Heart right ventricle (tissue), 16 donors: Measurements from ENCODE around the gene ORC5. TPM values are rescaled to one million over a fixed set of nuclear protein-coding genes. Genes with fewer than 3 reads are reported as not detected.

Experiments used
- ATAC-seq, 8 donors: fragments of 200-7000 bp; cut with Tn5 transposase; one replicate each; pipeline ENCODE4 v1.9.1; 2020; ENCODE audit warnings: mild to moderate bottlenecking in 8 of 8, moderate library complexity in 8 of 8, moderate number of reproducible peaks in 1 of 8
- DNase-seq, 2 donors: peaks; one replicate each; pipeline ENCODE4 v3.0.0-alpha.2; 2020
- H3K27ac ChIP-seq, 10 donors: fragments of 200-600 bp; sonication (generic) in 2 of 10; one replicate each; pipeline versions ENCODE4 v1.5.0 to v1.8.0; 2020 to 2022; ENCODE audit warnings: mild to moderate bottlenecking in 3 of 10
- H3K27me3 ChIP-seq, 7 donors: fragments of 200-600 bp; one replicate each; pipeline ENCODE4 v1.8.0; 2021 to 2022; ENCODE audit warnings: mild to moderate bottlenecking in 2 of 7
- H3K36me3 ChIP-seq, 9 donors: fragments of 200-600 bp; sonication (generic) in 1 of 9; one replicate each; pipeline versions ENCODE4 v1.5.0 to v1.8.0; 2020 to 2022; ENCODE audit warnings: mild to moderate bottlenecking in 2 of 9
- H3K4me1 ChIP-seq, 9 donors: fragments of 200-600 bp; sonication (generic) in 1 of 9; one replicate each; pipeline versions ENCODE4 v1.5.0 to v1.8.0; 2020 to 2022; ENCODE audit warnings: mild to moderate bottlenecking in 4 of 9
- H3K4me3 ChIP-seq, 10 donors: fragments of 200-600 bp; sonication (generic) in 2 of 10; one replicate each; pipeline versions ENCODE4 v1.5.0 to v1.8.0; 2020 to 2022; ENCODE audit warnings: mild to moderate bottlenecking in 7 of 10, moderate library complexity in 2 of 10
- H3K9me3 ChIP-seq, 11 donors: fragments of 200-600 bp in 10 of 11; sonication (generic) in 2 of 11; one replicate each; pipeline versions ENCODE4 v1.5.0 to v1.8.0; 2013 to 2022; ENCODE audit warnings: mild to moderate bottlenecking in 2 of 11, control low read depth in 1 of 11, moderate library complexity in 1 of 11
- CTCF ChIP-seq, 9 donors: fragments of 200-600 bp; sonication (generic) in 2 of 9; IDR thresholded peaks; one replicate each; pipeline versions ENCODE4 v1.5.0 to v1.8.0; 2021 to 2022; ENCODE audit warnings: antibody characterized with exemption in 9 of 9, mild to moderate bottlenecking in 5 of 9, moderate library complexity in 1 of 9
- WGBS, 2 donors: extraction: QIAGEN DNeasy Blood & Tissue Kit; methylation state at CpG; one replicate each; pipeline ENCODE4 v1.1.7; 2013; ENCODE audit warnings: inconsistent platforms in 1 of 2; 5-methylcytosine and 5-hydroxymethylcytosine counted together
- intact Hi-C, 10 donors: fragments of 100-400 bp; cut with DNase I; formaldehyde crosslinking; loops; one replicate each; pipeline versions ENCODE4 v1.11.1 to v1.14.2; 2022
- polyA plus RNA-seq, 2 donors: library from polyadenylated mRNA; stranded (reverse); fragments of 200-250 nt; gene quantifications; one replicate each; pipeline ENCODE4 v1.2.3, GENCODE V29; 2013
- total RNA-seq, 10 donors: library from RNA; stranded (reverse); fragmentation: NEBNext Ultra II Directional in 3 of 10; extraction: Animal tissue kit (Norgen Biotek cat#: 25700) in 3 of 10; gene quantifications; one replicate each; pipeline versions ENCODE4 v1.2.1 to v1.2.4, GENCODE V29; 2021 to 2023
- donor health status: Arrhythmogenic right ventricular cardiomyopathy.
- donor health status: ischemic (EF 13 %, LVEDD 7.1; RV severe dilation, severe dysfunction).
- donor health status: healthy with polysubstance abuse.
- donor health status: DM: no; HTN: yes; CAD: no.
- donor health status: DM: no; HTN: no; CAD: no.
- donor health status: ischemic (EF 25% LVEDD 6.9; RV normal size, moderate dysfunction).
- donor health status: ischemic (EF 25% LVEDD 5.7; RV mildly dilated, moderate dysfunction).
- donor health status: healthy.
- donor health status: DM: yes; HTN: yes; CAD: no.
- donor health status: Ischemic cardiomyopathy.
- donor health status: ischemic (EF 35%, LVEDD 5.7; RV mildly dilated, moderate dysfunction).
- donor health status: nonischemic (EF 11% LVEDD 7.7; RV severe dilation, severe dysfunction).
- donor health status: DM: yes; HTN: yes; CAD: no.
- donor health status: PGD.
- donor health status: ischemic (EF 29% LVEDD 5.4; RV normal size, mild dysfunction).
- donor health status: nonischemic (EF 23%, LVEDD 6.1; RV moderate dilation, normal function).

The ORC5 gene
- total and polyA plus RNA-seq, 12 donors = 3.2 to 12.0 (median 6.9) TPM

- H3K27me3 ChIP-seq = peaks cover 0 to 20% (median 0%) of the 10 kb centered on the region in 7 donors
- H3K4me1 ChIP-seq = no peaks in the 10 kb centered on the region
- WGBS, 2 donors = 32 to 34% methylated on average over 3 of the region's 3 CpGs
- no peaks in the 10 kb centered on the region for H3K36me3 ChIP-seq
- peaks cover 0 to 8% (median 0%) of the 10 kb centered on the region in 11 donors for H3K9me3 ChIP-seq
- ATAC-seq (no peak), DNase-seq (no peak)
- no peak overlapping the region for H3K27ac ChIP-seq
- no peak for TF ChIP-seq CTCF (IDR thresholded peaks at IDR 0.05)
- intact Hi-C loops = no loop called here
- no peak overlapping the region for H3K4me3 ChIP-seq
These were observed 118.2 kb downstream of the ORC5 start for GRCh38 chr7:104089612-104090011.

GRCh38 chr7:104089061-104089460, 118.8 kb downstream of the ORC5 start:
- H3K27me3 ChIP-seq = peaks cover 0 to 20% (median 0%) of the 10 kb centered on the region in 7 donors
- H3K27ac ChIP-seq = no peak overlapping the region
- DNase-seq = no peak
- H3K9me3 ChIP-seq = peaks cover 0 to 12% (median 0%) of the 10 kb centered on the region in 11 donors
- no peak for TF ChIP-seq CTCF (IDR thresholded peaks at IDR 0.05)
- no peak for ATAC-seq
- WGBS, 2 donors = 50 to 52% methylated on average over 1 of the region's 1 CpG
- H3K4me1 ChIP-seq = no peaks in the 10 kb centered on the region
- H3K36me3 ChIP-seq = no peaks in the 10 kb centered on the region
- intact Hi-C loops = no loop called here
- no peak overlapping the region for H3K4me3 ChIP-seq

Other genes with a start within 250 kb of the ORC5 start
- 1 to 10 TPM in 3 of 10 donors, under 1 TPM in 7; 0.22 to 1.9 (median 0.77) TPM for gene RELN, start 218.4 kb downstream of the ORC5 start, total RNA-seq
- gene RELN, start 218.4 kb downstream of the ORC5 start, polyA plus RNA-seq = 1 to 10 TPM in 1 of 2 donors, under 1 TPM in 1; 0.95 to 1.0 TPM
- not detected for gene LHFPL3, start 120.6 kb upstream of the ORC5 start, total RNA-seq
- gene LHFPL3, start 120.6 kb upstream of the ORC5 start, polyA plus RNA-seq = not detected